ENCODE data around the gene ZNF786. TPM values are rescaled to one million over a fixed set of nuclear protein-coding genes. Genes with fewer than 3 reads are reported as not detected.

ZNF786 gene
- total RNA-seq, 1 donor from 2014 or later, result 9.0 TPM

GRCh38 chr7:149104214-149104613 lies 13.7 kb upstream of the ZNF786 start:
- Histone ChIP-seq H3K4me3 (ENCODE audit: low read depth, low read length) (no peak overlapping the region), H3K36me3 (ENCODE audit: control insufficient read depth, insufficient read depth, low read length) (no peaks in the 10 kb centered on the region), H3K27me3 (ENCODE audit: control insufficient read depth, insufficient read depth, low read length) (no peaks in the 10 kb centered on the region)
- TF ChIP-seq, protein P1, sequence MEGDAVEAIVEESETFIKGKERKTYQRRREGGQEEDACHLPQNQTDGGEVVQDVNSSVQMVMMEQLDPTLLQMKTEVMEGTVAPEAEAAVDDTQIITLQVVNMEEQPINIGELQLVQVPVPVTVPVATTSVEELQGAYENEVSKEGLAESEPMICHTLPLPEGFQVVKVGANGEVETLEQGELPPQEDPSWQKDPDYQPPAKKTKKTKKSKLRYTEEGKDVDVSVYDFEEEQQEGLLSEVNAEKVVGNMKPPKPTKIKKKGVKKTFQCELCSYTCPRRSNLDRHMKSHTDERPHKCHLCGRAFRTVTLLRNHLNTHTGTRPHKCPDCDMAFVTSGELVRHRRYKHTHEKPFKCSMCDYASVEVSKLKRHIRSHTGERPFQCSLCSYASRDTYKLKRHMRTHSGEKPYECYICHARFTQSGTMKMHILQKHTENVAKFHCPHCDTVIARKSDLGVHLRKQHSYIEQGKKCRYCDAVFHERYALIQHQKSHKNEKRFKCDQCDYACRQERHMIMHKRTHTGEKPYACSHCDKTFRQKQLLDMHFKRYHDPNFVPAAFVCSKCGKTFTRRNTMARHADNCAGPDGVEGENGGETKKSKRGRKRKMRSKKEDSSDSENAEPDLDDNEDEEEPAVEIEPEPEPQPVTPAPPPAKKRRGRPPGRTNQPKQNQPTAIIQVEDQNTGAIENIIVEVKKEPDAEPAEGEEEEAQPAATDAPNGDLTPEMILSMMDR (IDR thresholded peaks at IDR 0.05; ENCODE audit: insufficient read depth, low read length, severe bottlenecking), result no peak
- DNase-seq (ENCODE audit: low read depth) (no peak), FAIRE-seq (no peak)

- no peaks in the 10 kb centered on the region for H3K27me3 ChIP-seq (ENCODE audit: control insufficient read depth, insufficient read depth, low read length)
- TF ChIP-seq, protein P1 (IDR thresholded peaks at IDR 0.05; ENCODE audit: insufficient read depth, low read length, severe bottlenecking), result no peak
- no peaks in the 10 kb centered on the region for H3K36me3 ChIP-seq (ENCODE audit: control insufficient read depth, insufficient read depth, low read length)
- no peak overlapping the region for H3K4me3 ChIP-seq (ENCODE audit: low read depth, low read length)
- DNase-seq (ENCODE audit: low read depth) (no peak), FAIRE-seq (no peak)
Observed at GRCh38 chr7:149103424-149103823, 12.9 kb upstream of the ZNF786 start.

DNA sequence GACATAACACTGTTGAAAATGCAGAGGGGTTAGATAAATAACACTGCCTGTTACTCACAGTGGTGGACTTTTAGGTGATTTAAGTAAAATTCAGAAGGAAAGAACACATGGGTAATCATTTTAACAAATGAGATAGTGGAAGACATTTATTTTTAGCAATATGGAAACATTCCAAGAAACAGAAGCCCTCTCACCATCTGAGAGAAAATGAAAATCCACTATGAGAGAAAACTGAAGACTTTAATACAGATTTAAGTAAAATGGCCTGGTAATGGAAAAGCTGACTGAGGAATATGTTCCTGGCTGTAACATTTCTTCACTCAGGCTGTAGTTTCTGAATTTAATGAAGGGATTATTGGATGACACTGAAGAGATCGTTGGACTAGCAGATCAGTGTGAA lies 12.1 kb upstream of the ZNF786 start:
- H3K4me3 ChIP-seq (ENCODE audit: low read depth, low read length), result no peak overlapping the region
- no peaks in the 10 kb centered on the region for H3K27me3 ChIP-seq (ENCODE audit: control insufficient read depth, insufficient read depth, low read length)
- no peak for FAIRE-seq
- TF ChIP-seq, protein P1 (IDR thresholded peaks at IDR 0.05; ENCODE audit: insufficient read depth, low read length, severe bottlenecking), result no peak
- no peak for DNase-seq (ENCODE audit: low read depth)
- no peaks in the 10 kb centered on the region for H3K36me3 ChIP-seq (ENCODE audit: control insufficient read depth, insufficient read depth, low read length)

- no peaks in the 10 kb centered on the region for H3K27me3 ChIP-seq (ENCODE audit: control insufficient read depth, insufficient read depth, low read length)
- H3K36me3 ChIP-seq (ENCODE audit: control insufficient read depth, insufficient read depth, low read length), result no peaks in the 10 kb centered on the region
- FAIRE-seq, result no peak
- H3K4me3 ChIP-seq (ENCODE audit: low read depth, low read length), result no peak overlapping the region
- DNase-seq (ENCODE audit: low read depth), result no peak
- TF ChIP-seq, protein P1 (IDR thresholded peaks at IDR 0.05; ENCODE audit: insufficient read depth, low read length, severe bottlenecking), result no peak
Observed at GRCh38 chr7:149100821-149101220, 10.3 kb upstream of the ZNF786 start.

- no peak for FAIRE-seq
- no peaks in the 10 kb centered on the region for H3K36me3 ChIP-seq (ENCODE audit: control insufficient read depth, insufficient read depth, low read length)
- DNase-seq (ENCODE audit: low read depth), result no peak
- H3K4me3 ChIP-seq (ENCODE audit: low read depth, low read length), result no peak overlapping the region
- TF ChIP-seq, protein P1 (IDR thresholded peaks at IDR 0.05; ENCODE audit: insufficient read depth, low read length, severe bottlenecking), result no peak
- H3K27me3 ChIP-seq (ENCODE audit: control insufficient read depth, insufficient read depth, low read length), result no peaks in the 10 kb centered on the region
Observed at GRCh38 chr7:149099058-149099457, 8.5 kb upstream of the ZNF786 start.

- FAIRE-seq, result no peak
- Histone ChIP-seq H3K27me3 (ENCODE audit: control insufficient read depth, insufficient read depth, low read length) (no peaks in the 10 kb centered on the region), H3K36me3 (ENCODE audit: control insufficient read depth, insufficient read depth, low read length) (no peaks in the 10 kb centered on the region), H3K4me3 (ENCODE audit: low read depth, low read length) (no peak overlapping the region)
- TF ChIP-seq, protein P1 (IDR thresholded peaks at IDR 0.05; ENCODE audit: insufficient read depth, low read length, severe bottlenecking), result no peak
- DNase-seq (ENCODE audit: low read depth), result no peak
Observed at GRCh38 chr7:149097088-149097487, 6.6 kb upstream of the ZNF786 start.
